ENCODE results near the gene CYB561. TPM values are rescaled to one million over a fixed set of nuclear protein-coding genes. Genes with fewer than 3 reads are reported as not detected.

The CYB561 gene
- total RNA-seq, 1 donor from 2014 or later, result 9.0 TPM

- intact Hi-C loops (cut with micrococcal nuclease), result no loop called here
- Histone ChIP-seq H3K4me1 (no peaks in the 10 kb centered on the region), H3K9me3 (replicated peaks) (no peaks in the 10 kb centered on the region), H3K27me3 (ENCODE audit: low read depth) (peaks cover 7% of the 10 kb centered on the region), H3K4me3 (no peak overlapping the region), H3K27ac (replicated peaks) (no peak overlapping the region), H3K36me3 (no peaks in the 10 kb centered on the region)
- no peak for DNase-seq
- TF ChIP-seq CTCF (IDR thresholded peaks at IDR 0.05; ENCODE audit: borderline replicate concordance), result no peak
Measured at GRCh38 chr17:63488851-63489250, 42.7 kb upstream of the CYB561 start.

- DNase-seq, result no peak
- H3K36me3 ChIP-seq, result no peaks in the 10 kb centered on the region
- H3K27ac ChIP-seq (replicated peaks), result no peak overlapping the region
- H3K4me3 ChIP-seq, result no peak overlapping the region
- peaks cover 7% of the 10 kb centered on the region for H3K27me3 ChIP-seq (ENCODE audit: low read depth)
- TF ChIP-seq CTCF (IDR thresholded peaks at IDR 0.05; ENCODE audit: borderline replicate concordance), result no peak
- intact Hi-C loops (cut with micrococcal nuclease), result no loop called here
- no peaks in the 10 kb centered on the region for H3K9me3 ChIP-seq (replicated peaks)
- H3K4me1 ChIP-seq, result no peaks in the 10 kb centered on the region
Measured at GRCh38 chr17:63487014-63487339, 40.9 kb upstream of the CYB561 start.

GRCh38 chr17:63486317-63487013 lies 40.4 kb upstream of the CYB561 start:
- Histone ChIP-seq H3K4me1 (no peaks in the 10 kb centered on the region), H3K27me3 (ENCODE audit: low read depth) (peaks cover 7% of the 10 kb centered on the region), H3K4me3 (no peak overlapping the region), H3K9me3 (replicated peaks) (no peaks in the 10 kb centered on the region), H3K36me3 (no peaks in the 10 kb centered on the region), H3K27ac (replicated peaks) (no peak overlapping the region)
- no peak for TF ChIP-seq CTCF (IDR thresholded peaks at IDR 0.05; ENCODE audit: borderline replicate concordance)
- no peak for DNase-seq
- intact Hi-C loops (cut with micrococcal nuclease), result no loop called here

GRCh38 chr17:63483655-63484575 lies 37.8 kb upstream of the CYB561 start:
- peaks cover 5% of the 10 kb centered on the region for H3K27me3 ChIP-seq (ENCODE audit: low read depth)
- H3K9me3 ChIP-seq (replicated peaks), result no peaks in the 10 kb centered on the region
- no peak for DNase-seq
- H3K27ac ChIP-seq (replicated peaks), result no peak overlapping the region
- peaks cover 7% of the 10 kb centered on the region for H3K4me1 ChIP-seq
- H3K4me3 ChIP-seq, result no peak overlapping the region
- no peaks in the 10 kb centered on the region for H3K36me3 ChIP-seq
- intact Hi-C loops (cut with micrococcal nuclease), result loop anchor here (5.0 kb wide), 1 partner anchor 57 kb away; no protein-coding TSS in a partner anchor
- TF ChIP-seq CTCF (IDR thresholded peaks at IDR 0.05; ENCODE audit: borderline replicate concordance), result no peak

GRCh38 chr17:63483038-63483437 lies 36.9 kb upstream of the CYB561 start:
- H3K36me3 ChIP-seq, result no peaks in the 10 kb centered on the region
- peaks cover 7% of the 10 kb centered on the region for H3K27me3 ChIP-seq (ENCODE audit: low read depth)
- no peak overlapping the region for H3K27ac ChIP-seq (replicated peaks)
- H3K4me3 ChIP-seq, result no peak overlapping the region
- TF ChIP-seq CTCF (IDR thresholded peaks at IDR 0.05; ENCODE audit: borderline replicate concordance), result no peak
- H3K9me3 ChIP-seq (replicated peaks), result no peaks in the 10 kb centered on the region
- H3K4me1 ChIP-seq, result peaks cover 16% of the 10 kb centered on the region
- DNase-seq, result no peak
- intact Hi-C loops (cut with micrococcal nuclease), result loop anchor here (5.0 kb wide), 1 partner anchor 56 kb away; no protein-coding TSS in a partner anchor
